ENCODE measurements around the gene CLEC7A. TPM values are rescaled to one million over a fixed set of nuclear protein-coding genes. Genes with fewer than 3 reads are reported as not detected.

The CLEC7A gene
- total RNA-seq, 1 experiment from 2014 or later, result 0.40 TPM

- no peaks in the 10 kb centered on the region for H3F3A ChIP-seq (ENCODE audit: low read length, unreplicated experiment)
- BruUV-seq (replicated peaks), result no TSS peak
- ChIA-PET POLR2A (ENCODE audit: unreplicated experiment) (no interaction called here), CTCF (interaction anchor here (0.8 kb wide), 1 partner anchor 290 kb away, joined by 3 read pairs; no protein-coding TSS in a partner anchor)
- H3K36me3 ChIP-seq (ENCODE audit: low read depth, low read length), result no peaks in the 10 kb centered on the region
- no peak overlapping the region for H3K27ac ChIP-seq (ENCODE audit: low read length)
- no peak overlapping the region for H2AFZ ChIP-seq (ENCODE audit: low read length)
- H3K9me3 ChIP-seq (ENCODE audit: low read length), result no peaks in the 10 kb centered on the region
- peaks cover 10% of the 10 kb centered on the region; the same call in 1 of the 2 replicates for H3K27me3 ChIP-seq (ENCODE audit: low read length)
- H3K4me1 ChIP-seq (ENCODE audit: insufficient read depth, low read length), result no peaks in the 10 kb centered on the region
- H3K79me2 ChIP-seq (ENCODE audit: low read length), result no peaks in the 10 kb centered on the region
- no peaks in the 10 kb centered on the region for H4K20me1 ChIP-seq (ENCODE audit: low read length)
- no peak for DNase-seq
- H3K4me2 ChIP-seq (ENCODE audit: low read length), result no peak overlapping the region
- no peaks in the 10 kb centered on the region for H3K9me2 ChIP-seq (replicated peaks; ENCODE audit: low read length)
- ATAC-seq, result no peak
- H3K4me3 ChIP-seq (ENCODE audit: low read length), result no peak overlapping the region
- H3K9ac ChIP-seq (ENCODE audit: low read length), result no peak overlapping the region
- TF ChIP-seq, protein P1, sequence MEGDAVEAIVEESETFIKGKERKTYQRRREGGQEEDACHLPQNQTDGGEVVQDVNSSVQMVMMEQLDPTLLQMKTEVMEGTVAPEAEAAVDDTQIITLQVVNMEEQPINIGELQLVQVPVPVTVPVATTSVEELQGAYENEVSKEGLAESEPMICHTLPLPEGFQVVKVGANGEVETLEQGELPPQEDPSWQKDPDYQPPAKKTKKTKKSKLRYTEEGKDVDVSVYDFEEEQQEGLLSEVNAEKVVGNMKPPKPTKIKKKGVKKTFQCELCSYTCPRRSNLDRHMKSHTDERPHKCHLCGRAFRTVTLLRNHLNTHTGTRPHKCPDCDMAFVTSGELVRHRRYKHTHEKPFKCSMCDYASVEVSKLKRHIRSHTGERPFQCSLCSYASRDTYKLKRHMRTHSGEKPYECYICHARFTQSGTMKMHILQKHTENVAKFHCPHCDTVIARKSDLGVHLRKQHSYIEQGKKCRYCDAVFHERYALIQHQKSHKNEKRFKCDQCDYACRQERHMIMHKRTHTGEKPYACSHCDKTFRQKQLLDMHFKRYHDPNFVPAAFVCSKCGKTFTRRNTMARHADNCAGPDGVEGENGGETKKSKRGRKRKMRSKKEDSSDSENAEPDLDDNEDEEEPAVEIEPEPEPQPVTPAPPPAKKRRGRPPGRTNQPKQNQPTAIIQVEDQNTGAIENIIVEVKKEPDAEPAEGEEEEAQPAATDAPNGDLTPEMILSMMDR (conservative IDR thresholded peaks at IDR 0.05; ENCODE audit: low read depth, low read length), result no peak
- TF ChIP-seq EZH2 (IDR thresholded peaks at IDR 0.05; ENCODE audit: low read length, unreplicated experiment) (no peak), EZH2phosphoT487 (IDR thresholded peaks at IDR 0.05; ENCODE audit: borderline replicate concordance, low read length) (no peak)
- intact Hi-C loops (cut with micrococcal nuclease), result no loop called here
Observed at GRCh38 chr12:10088031-10088430, 42.0 kb downstream of the CLEC7A start.

- no peak overlapping the region for H3K27ac ChIP-seq (ENCODE audit: low read length)
- H3K4me1 ChIP-seq (ENCODE audit: insufficient read depth, low read length), result no peaks in the 10 kb centered on the region
- no peak overlapping the region for H3K9ac ChIP-seq (ENCODE audit: low read length)
- H3K27me3 ChIP-seq (ENCODE audit: low read length), result peaks cover 10% of the 10 kb centered on the region; the same call in 1 of the 2 replicates
- POLR2A ChIA-PET (ENCODE audit: unreplicated experiment), result no interaction called here
- H3F3A ChIP-seq (ENCODE audit: low read length, unreplicated experiment), result no peaks in the 10 kb centered on the region
- DNase-seq, result no peak
- no peaks in the 10 kb centered on the region for H3K9me3 ChIP-seq (ENCODE audit: low read length)
- H3K79me2 ChIP-seq (ENCODE audit: low read length), result no peaks in the 10 kb centered on the region
- no peak for ATAC-seq
- intact Hi-C loops (cut with micrococcal nuclease), result no loop called here
- no peak overlapping the region for H3K4me2 ChIP-seq (ENCODE audit: low read length)
- no peaks in the 10 kb centered on the region for H3K9me2 ChIP-seq (replicated peaks; ENCODE audit: low read length)
- no peak overlapping the region for H2AFZ ChIP-seq (ENCODE audit: low read length)
- H3K36me3 ChIP-seq (ENCODE audit: low read depth, low read length), result no peaks in the 10 kb centered on the region
- CTCF ChIA-PET, result no interaction called here
- TF ChIP-seq EZH2 (IDR thresholded peaks at IDR 0.05; ENCODE audit: low read length, unreplicated experiment), result no peak
- TF ChIP-seq, protein P1 (conservative IDR thresholded peaks at IDR 0.05; ENCODE audit: low read depth, low read length), result no peak
- H4K20me1 ChIP-seq (ENCODE audit: low read length), result no peaks in the 10 kb centered on the region
- no peak overlapping the region for H3K4me3 ChIP-seq (ENCODE audit: low read length)
- no TSS peak for BruUV-seq (replicated peaks)
Observed at GRCh38 chr12:10086387-10086786, 43.6 kb downstream of the CLEC7A start.

- Histone ChIP-seq H2AFZ (ENCODE audit: low read length) (no peak overlapping the region), H3K4me2 (ENCODE audit: low read length) (no peak overlapping the region), H3K9me3 (ENCODE audit: low read length) (no peaks in the 10 kb centered on the region), H3K4me1 (ENCODE audit: insufficient read depth, low read length) (no peaks in the 10 kb centered on the region), H3K27me3 (ENCODE audit: low read length) (peaks cover 3% of the 10 kb centered on the region; the same call in 1 of the 2 replicates), H4K20me1 (ENCODE audit: low read length) (no peaks in the 10 kb centered on the region), H3K9ac (ENCODE audit: low read length) (no peak overlapping the region), H3K27ac (ENCODE audit: low read length) (no peak overlapping the region), H3F3A (ENCODE audit: low read length, unreplicated experiment) (no peaks in the 10 kb centered on the region), H3K9me2 (replicated peaks; ENCODE audit: low read length) (no peaks in the 10 kb centered on the region), H3K4me3 (ENCODE audit: low read length) (no peak overlapping the region), H3K79me2 (ENCODE audit: low read length) (no peaks in the 10 kb centered on the region), H3K36me3 (ENCODE audit: low read depth, low read length) (no peaks in the 10 kb centered on the region)
- no peak for DNase-seq
- BruUV-seq (replicated peaks), result no TSS peak
- intact Hi-C loops (cut with micrococcal nuclease), result no loop called here
- TF ChIP-seq, protein P1 (conservative IDR thresholded peaks at IDR 0.05; ENCODE audit: low read depth, low read length), result no peak
- TF ChIP-seq EZH2phosphoT487 (IDR thresholded peaks at IDR 0.05; ENCODE audit: borderline replicate concordance, low read length) (no peak), EZH2 (IDR thresholded peaks at IDR 0.05; ENCODE audit: low read length, unreplicated experiment) (no peak)
- CTCF ChIA-PET, result no interaction called here
- POLR2A ChIA-PET (ENCODE audit: unreplicated experiment), result no interaction called here
- no peak for ATAC-seq
Observed at GRCh38 chr12:10084733-10085132, 45.3 kb downstream of the CLEC7A start.

All from PC-3 (cell line).